ENCODE data around the gene FGF12. TPM values are rescaled to one million over a fixed set of nuclear protein-coding genes. Genes with fewer than 3 reads are reported as not detected.

FGF12 gene
- total and polyA plus RNA-seq, 2 of the 13 experiments (the other 11 are each of a cell fraction or from before 2014, with no cell fraction given) = 0.07 TPM; not detected in 1

- Histone ChIP-seq H4K20me1 (ENCODE audit: insufficient read depth, low read length) (no peaks in the 10 kb centered on the region), H3K4me3 (replicated peaks in 1 of 3; ENCODE audit: insufficient read depth in 1 of 3, low read depth in 2 of 3, low read length in 3 of 3) (no peak overlapping the region), H3K4me2 (ENCODE audit: low read depth, low read length) (no peak overlapping the region), H3K4me1 (ENCODE audit: insufficient read depth, low read length) (no peaks in the 10 kb centered on the region), H3K27ac (ENCODE audit: extremely low read length, insufficient read depth, low read length) (no peak overlapping the region), H3K79me2 (ENCODE audit: insufficient read depth, low read length) (no peaks in the 10 kb centered on the region), H3K36me3 (replicated peaks in 1 of 2; ENCODE audit: control insufficient read depth in 1 of 2, insufficient read depth in 2 of 2, low read length in 2 of 2) (no peaks in the 10 kb centered on the region), H2AFZ (ENCODE audit: low read length) (no peak overlapping the region), H3K9me3 (ENCODE audit: low read length) (no peaks in the 10 kb centered on the region), H3K9ac (ENCODE audit: insufficient read depth, low read depth, low read length) (no peak overlapping the region), H3K27me3 (ENCODE audit: control insufficient read depth in 1 of 2, insufficient read depth in 2 of 2, low read length in 2 of 2) (no peaks in the 10 kb centered on the region)
- intact Hi-C loops (cut with micrococcal nuclease; ENCODE audit: unreplicated experiment) (no loop called here), in situ Hi-C loops (cut with HindIII; ENCODE audit: extremely low pct_ligation_motif_present, low pct_unique_long_range_greater_than_20kb) (no loop called here)
- 0% methylated on average over 5 of the region's 5 CpGs for WGBS (ENCODE audit: low lambda C conversion rate)
- BruUV-seq (replicated peaks) = no TSS peak
- ATAC-seq = no peak
- CTCF ChIA-PET (ENCODE audit: low intra/inter-chr PET ratio, low total read pairs) = no interaction called here
- DNase-seq (ENCODE audit: low spot score) = no peak
- FAIRE-seq = no peak
- POLR2A ChIA-PET = no interaction called here
- no peak for TF ChIP-seq ZNF33A (CRISPR knock-in tag; IDR thresholded peaks at IDR 0.05; ENCODE audit: borderline replicate concordance)
- TF ChIP-seq ZNF354B (CRISPR knock-in tag; IDR thresholded peaks at IDR 0.05) = no peak
- TF ChIP-seq ATF7 (IDR thresholded peaks at IDR 0.05) = no peak
- TF ChIP-seq ATF7 (CRISPR knock-in tag; IDR thresholded peaks at IDR 0.05) = no peak
- no peak for TF ChIP-seq DNMT1 (CRISPR knock-in tag; IDR thresholded peaks at IDR 0.05)
- TF ChIP-seq, protein P1, sequence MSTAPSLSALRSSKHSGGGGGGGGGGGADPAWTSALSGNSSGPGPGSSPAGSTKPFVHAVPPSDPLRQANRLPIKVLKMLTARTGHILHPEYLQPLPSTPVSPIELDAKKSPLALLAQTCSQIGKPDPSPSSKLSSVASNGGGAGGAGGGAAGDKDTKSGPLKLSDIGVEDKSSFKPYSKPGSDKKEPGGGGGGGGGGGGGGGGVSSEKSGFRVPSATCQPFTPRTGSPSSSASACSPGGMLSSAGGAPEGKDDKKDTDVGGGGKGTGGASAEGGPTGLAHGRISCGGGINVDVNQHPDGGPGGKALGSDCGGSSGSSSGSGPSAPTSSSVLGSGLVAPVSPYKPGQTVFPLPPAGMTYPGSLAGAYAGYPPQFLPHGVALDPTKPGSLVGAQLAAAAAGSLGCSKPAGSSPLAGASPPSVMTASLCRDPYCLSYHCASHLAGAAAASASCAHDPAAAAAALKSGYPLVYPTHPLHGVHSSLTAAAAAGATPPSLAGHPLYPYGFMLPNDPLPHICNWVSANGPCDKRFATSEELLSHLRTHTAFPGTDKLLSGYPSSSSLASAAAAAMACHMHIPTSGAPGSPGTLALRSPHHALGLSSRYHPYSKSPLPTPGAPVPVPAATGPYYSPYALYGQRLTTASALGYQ (CRISPR knock-in tag; IDR thresholded peaks at IDR 0.05) = no peak
- TF ChIP-seq HINFP (CRISPR knock-in tag; IDR thresholded peaks at IDR 0.05; ENCODE audit: low read depth) = no peak
- no peak for TF ChIP-seq U2AF2 (IDR thresholded peaks at IDR 0.05; ENCODE audit: low read depth, low read length)
- TF ChIP-seq, protein P2, sequence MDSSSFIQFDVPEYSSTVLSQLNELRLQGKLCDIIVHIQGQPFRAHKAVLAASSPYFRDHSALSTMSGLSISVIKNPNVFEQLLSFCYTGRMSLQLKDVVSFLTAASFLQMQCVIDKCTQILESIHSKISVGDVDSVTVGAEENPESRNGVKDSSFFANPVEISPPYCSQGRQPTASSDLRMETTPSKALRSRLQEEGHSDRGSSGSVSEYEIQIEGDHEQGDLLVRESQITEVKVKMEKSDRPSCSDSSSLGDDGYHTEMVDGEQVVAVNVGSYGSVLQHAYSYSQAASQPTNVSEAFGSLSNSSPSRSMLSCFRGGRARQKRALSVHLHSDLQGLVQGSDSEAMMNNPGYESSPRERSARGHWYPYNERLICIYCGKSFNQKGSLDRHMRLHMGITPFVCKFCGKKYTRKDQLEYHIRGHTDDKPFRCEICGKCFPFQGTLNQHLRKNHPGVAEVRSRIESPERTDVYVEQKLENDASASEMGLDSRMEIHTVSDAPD (CRISPR knock-in tag; IDR thresholded peaks at IDR 0.05) = no peak
- TF ChIP-seq, protein P3, sequence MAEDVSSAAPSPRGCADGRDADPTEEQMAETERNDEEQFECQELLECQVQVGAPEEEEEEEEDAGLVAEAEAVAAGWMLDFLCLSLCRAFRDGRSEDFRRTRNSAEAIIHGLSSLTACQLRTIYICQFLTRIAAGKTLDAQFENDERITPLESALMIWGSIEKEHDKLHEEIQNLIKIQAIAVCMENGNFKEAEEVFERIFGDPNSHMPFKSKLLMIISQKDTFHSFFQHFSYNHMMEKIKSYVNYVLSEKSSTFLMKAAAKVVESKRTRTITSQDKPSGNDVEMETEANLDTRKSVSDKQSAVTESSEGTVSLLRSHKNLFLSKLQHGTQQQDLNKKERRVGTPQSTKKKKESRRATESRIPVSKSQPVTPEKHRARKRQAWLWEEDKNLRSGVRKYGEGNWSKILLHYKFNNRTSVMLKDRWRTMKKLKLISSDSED (CRISPR knock-in tag; IDR thresholded peaks at IDR 0.05) = no peak
- no peak for TF ChIP-seq SP4 (CRISPR knock-in tag; IDR thresholded peaks at IDR 0.05)
- TF ChIP-seq ZNF749 (CRISPR knock-in tag; IDR thresholded peaks at IDR 0.05; ENCODE audit: borderline replicate concordance) = no peak
- TF ChIP-seq ATM (IDR thresholded peaks at IDR 0.05; ENCODE audit: borderline replicate concordance) = no peak
- TF ChIP-seq ZNF510 (CRISPR knock-in tag; IDR thresholded peaks at IDR 0.05; ENCODE audit: low read depth) = no peak
- no peak for TF ChIP-seq JUN (CRISPR knock-in tag; IDR thresholded peaks at IDR 0.05)
- TF ChIP-seq RBFOX2 (IDR thresholded peaks at IDR 0.05; ENCODE audit: low read depth, low read length) = no peak
- no peak for TF ChIP-seq ZNF746 (CRISPR knock-in tag; IDR thresholded peaks at IDR 0.05)
- TF ChIP-seq ZNF768 (CRISPR knock-in tag; IDR thresholded peaks at IDR 0.05) = no peak
- TF ChIP-seq ZBTB14 (CRISPR knock-in tag; IDR thresholded peaks at IDR 0.05) = no peak
- no peak for TF ChIP-seq ZFP36L1 (CRISPR knock-in tag; IDR thresholded peaks at IDR 0.05)
These were observed 182.0 kb downstream of the FGF12 start for GRCh38 chr3:192545333-192545732.

Measured in HepG2 (cell line).